Spinal cord (tissue), 10 donors: Measurements from ENCODE around the gene CEP350. TPM values are rescaled to one million over a fixed set of nuclear protein-coding genes. Genes with fewer than 3 reads are reported as not detected.
"Not testable (repeated sequence)": the region's sequence is repeated elsewhere in the genome, so short reads cannot be mapped to it uniquely, and the experiment has no call there.

Source experiments
- DNase-seq, 6 donors: peaks; one replicate each; pipeline versions ENCODE4 v3.0.0 to v3.0.0-alpha.2; 2013 to 2015; ENCODE audit warnings: low spot score in 6 of 6, low read depth in 4 of 6
- H3K27ac ChIP-seq: one replicate; pipeline ENCODE4 v1.5.1; 2013; ENCODE audit warnings: low read depth, low read length, control low read depth
- H3K27me3 ChIP-seq: one replicate; pipeline ENCODE4 v1.6.1; 2013; ENCODE audit warnings: low read length; ENCODE audit not compliant: control insufficient read depth, insufficient read depth
- H3K36me3 ChIP-seq: one replicate; pipeline ENCODE4 v1.6.1; 2013; ENCODE audit warnings: low read length; ENCODE audit not compliant: control insufficient read depth, insufficient read depth
- H3K4me1 ChIP-seq: one replicate; pipeline ENCODE4 v1.6.1; 2013; ENCODE audit warnings: low read length; ENCODE audit not compliant: control insufficient read depth, insufficient read depth
- H3K4me3 ChIP-seq: one replicate; pipeline ENCODE4 v1.5.1; 2013; ENCODE audit warnings: low read depth, low read length, control low read depth
- H3K9me3 ChIP-seq: one replicate; pipeline ENCODE4 v1.6.1; 2013; ENCODE audit warnings: low read length; ENCODE audit not compliant: control insufficient read depth, insufficient read depth
- WGBS: methylation state at CpG from one replicate; pipeline ENCODE4 v1.1.5; 2013; ENCODE audit warnings: missing lambda C conversion rate; ENCODE audit not compliant: insufficient coverage; 5-methylcytosine and 5-hydroxymethylcytosine counted together
- polyA plus RNA-seq, 2 donors: library from polyadenylated mRNA; unstranded; fragments of 120-200 nt; gene quantifications; one replicate each; pipeline ENCODE4 v1.2.1, GENCODE V29; 2013; ENCODE audit not compliant: insufficient read length in 2 of 2
- total RNA-seq, 2 donors: library from RNA; depleted of rRNA in 1 of 2; stranded (reverse); fragments of 120-200 nt in 1 of 2; fragments of >200 nt in 1 of 2; gene quantifications; one replicate each; pipeline versions ENCODE4 v1.2.3 to v1.2.4, GENCODE V29; 2013 to 2014
- donor health status: healthy.

CEP350 gene
- total and polyA plus RNA-seq, 4 donors: 16.8 to 98.3 (median 47.2) TPM

DNA sequence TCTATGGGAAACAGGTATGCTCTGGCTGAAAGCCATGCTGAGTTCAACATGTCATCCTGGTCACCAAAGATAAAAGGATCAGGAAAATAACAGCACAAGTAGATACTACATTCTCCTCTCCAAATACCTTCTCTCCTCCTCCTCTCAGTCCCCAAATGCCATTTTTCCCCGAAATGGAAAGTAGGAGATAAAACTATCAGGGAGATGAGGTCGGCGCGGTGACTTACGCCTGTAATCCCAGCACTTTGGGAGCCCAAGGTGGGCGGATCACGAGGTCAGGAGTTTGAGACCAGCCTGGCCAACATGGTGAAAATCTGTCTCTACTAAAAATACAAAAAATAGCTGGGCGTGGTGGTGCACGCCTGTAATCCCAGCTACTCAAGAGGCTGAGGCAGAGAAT is 179.1 kb downstream of the CEP350 start:
- not testable (repeated sequence) for H3K36me3 ChIP-seq, H3K4me3 ChIP-seq, H3K4me1 ChIP-seq, DNase-seq, H3K9me3 ChIP-seq, H3K27ac ChIP-seq, H3K27me3 ChIP-seq
- 79% methylated on average over 6 of the region's 9 CpGs for WGBS

DNA sequence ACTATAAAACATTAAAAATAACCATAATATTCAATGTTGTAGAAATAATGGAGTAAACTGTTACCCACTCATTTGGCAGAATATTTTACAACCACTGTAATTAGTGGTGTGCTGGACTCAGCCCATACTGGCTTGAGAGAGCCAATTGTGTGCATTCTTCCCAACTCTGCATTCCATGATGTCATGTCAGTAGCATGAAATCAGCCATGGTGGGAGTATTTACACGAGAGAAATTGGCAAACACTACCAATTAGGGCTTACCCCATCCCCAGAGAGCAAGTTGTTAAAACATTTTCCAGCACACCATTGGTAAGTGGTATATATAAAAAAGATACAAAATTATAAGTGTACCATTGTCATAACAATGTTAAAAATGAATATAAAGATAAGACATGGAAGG is 180.9 kb downstream of the CEP350 start:
- H3K36me3 ChIP-seq: no peaks in the 10 kb centered on the region
- no peaks in the 10 kb centered on the region for H3K27me3 ChIP-seq
- H3K4me3 ChIP-seq: no peak overlapping the region
- DNase-seq: no peak
- no peak overlapping the region for H3K27ac ChIP-seq
- H3K9me3 ChIP-seq: no peaks in the 10 kb centered on the region
- H3K4me1 ChIP-seq: no peaks in the 10 kb centered on the region
- WGBS: no CpG with 5 or more reads among the region's 1 CpG

DNA sequence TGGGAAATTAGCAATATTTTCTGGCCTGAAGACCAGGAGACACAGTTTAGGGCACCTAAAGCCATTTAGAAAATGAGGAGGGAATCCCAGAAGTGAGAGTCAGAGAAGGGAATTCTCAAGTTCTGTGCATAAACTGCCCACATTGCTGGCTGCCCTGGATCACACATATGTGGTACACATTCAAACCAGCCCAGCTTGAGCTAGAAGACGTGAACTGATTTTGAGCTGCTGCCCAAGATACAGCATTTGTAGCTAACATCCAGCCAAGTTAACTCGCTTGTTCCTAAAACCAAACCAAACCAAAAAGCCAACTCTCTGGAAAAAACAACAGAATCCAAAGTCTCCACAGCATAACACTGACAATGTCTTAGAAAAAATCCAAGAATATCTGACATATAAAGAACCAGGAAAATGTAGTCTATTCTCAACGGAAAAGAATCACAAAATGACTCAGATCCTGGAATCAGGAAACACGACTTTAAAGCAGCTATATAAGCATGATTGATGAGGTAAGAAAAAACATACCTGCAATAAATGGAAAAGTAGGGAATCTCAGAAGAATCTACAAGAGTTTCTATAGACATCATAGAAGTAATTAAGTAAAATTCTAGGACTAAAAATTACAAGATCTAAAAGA is 181.8 kb downstream of the CEP350 start:
- H3K4me3 ChIP-seq: no peak overlapping the region
- peak in 1 of 6 donors; percentile 72 for DNase-seq
- no peak overlapping the region for H3K27ac ChIP-seq
- H3K36me3 ChIP-seq: no peaks in the 10 kb centered on the region
- H3K4me1 ChIP-seq: no peaks in the 10 kb centered on the region
- no peaks in the 10 kb centered on the region for H3K9me3 ChIP-seq
- H3K27me3 ChIP-seq: no peaks in the 10 kb centered on the region
- WGBS: 71% methylated on average over 2 of the region's 4 CpGs

DNA sequence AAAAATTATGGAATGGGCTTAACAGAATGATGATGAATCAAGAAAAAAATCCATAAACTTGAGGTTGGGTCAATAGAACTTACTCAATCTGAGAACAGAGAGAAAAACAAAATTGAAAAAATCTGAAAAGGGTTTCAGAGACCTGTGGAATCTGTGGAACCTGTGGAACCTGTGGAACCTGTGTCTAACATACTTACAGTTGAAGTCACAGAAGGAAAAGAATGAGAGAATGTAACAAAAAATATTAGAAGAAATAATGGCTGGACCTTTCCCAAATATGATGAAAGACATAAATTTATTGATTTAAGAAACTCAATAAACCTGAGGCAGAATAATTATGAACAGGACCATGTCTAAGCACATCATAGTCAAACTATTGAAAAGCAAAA is 182.4 kb downstream of the CEP350 start:
- DNase-seq: no peak
- Histone ChIP-seq H3K27ac (no peak overlapping the region), H3K27me3 (no peaks in the 10 kb centered on the region), H3K4me1 (no peaks in the 10 kb centered on the region), H3K36me3 (no peaks in the 10 kb centered on the region), H3K9me3 (no peaks in the 10 kb centered on the region), H3K4me3 (no peak overlapping the region)

DNA sequence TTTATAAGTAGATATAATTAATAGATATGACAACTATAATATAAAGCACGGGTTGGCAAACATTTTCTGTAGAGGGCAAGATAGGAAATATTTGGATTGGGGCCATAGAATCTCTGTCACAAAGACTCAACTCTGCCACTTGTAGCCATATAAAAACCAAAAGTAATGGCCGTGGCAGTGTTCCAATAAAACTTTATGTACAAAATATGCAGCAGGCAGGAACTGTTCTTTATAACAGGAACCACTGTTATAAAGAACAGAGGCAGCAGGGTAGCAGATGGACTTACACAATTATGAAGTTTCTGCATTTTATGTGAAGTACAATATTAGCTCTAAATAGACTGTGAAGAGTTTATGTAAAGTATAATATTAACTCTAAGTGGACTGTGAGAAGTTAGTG is 183.2 kb downstream of the CEP350 start:
- H3K4me3 ChIP-seq: no peak overlapping the region
- H3K27ac ChIP-seq: no peak overlapping the region
- no peak for DNase-seq
- no peaks in the 10 kb centered on the region for H3K36me3 ChIP-seq
- H3K9me3 ChIP-seq: no peaks in the 10 kb centered on the region
- no peaks in the 10 kb centered on the region for H3K27me3 ChIP-seq
- no peaks in the 10 kb centered on the region for H3K4me1 ChIP-seq
- no CpG with 5 or more reads among the region's 2 CpGs for WGBS

DNA sequence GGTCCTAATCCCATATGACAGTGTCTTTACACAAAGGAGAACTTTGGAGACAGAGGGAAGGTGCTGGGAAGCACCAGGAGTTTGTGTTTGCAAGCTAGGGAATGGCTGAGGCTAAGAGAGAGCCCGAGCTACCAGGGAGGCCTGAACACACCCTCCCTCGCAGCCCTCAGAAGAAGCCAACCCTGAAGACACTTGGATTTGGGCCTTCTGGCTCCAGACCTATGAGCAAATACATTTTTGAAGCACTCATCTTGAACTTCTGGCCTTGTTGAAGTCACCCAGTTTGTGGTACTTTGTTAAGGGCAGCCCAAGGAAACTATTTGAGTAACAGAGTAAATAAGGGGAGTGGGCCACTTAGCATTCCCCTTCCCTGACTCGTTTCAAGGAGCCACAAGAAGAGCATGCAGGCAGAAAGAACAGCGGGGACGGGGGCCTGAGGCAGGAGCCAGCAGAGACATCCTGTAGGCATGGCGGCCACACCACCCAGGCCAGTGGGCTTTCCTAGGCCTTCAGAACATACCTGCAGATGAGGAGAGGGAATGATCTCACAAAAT is 186.8 kb downstream of the CEP350 start:
- DNase-seq: no peak
- WGBS: 71% methylated on average over 5 of the region's 6 CpGs

DNA sequence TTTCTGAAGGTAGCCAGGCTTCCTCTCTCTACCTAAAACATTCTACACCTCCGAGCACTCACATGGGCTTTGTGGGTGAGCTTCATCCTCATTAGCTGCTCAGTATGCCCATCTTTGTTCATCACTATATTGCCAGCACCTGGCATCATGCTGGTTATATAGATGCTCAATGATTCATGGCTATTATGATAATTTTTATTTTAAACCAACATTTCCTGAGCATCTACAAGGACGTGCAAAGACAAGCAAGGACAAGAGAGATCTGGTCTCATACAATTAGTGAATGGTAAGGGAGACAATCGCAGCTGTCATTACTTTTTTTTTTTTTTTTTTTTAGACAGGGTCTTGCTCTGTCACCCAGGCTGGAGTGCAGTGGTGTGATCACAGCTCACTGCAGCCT is 188.7 kb downstream of the CEP350 start:
- H3K9me3 ChIP-seq: no peaks in the 10 kb centered on the region
- DNase-seq: no peak
- WGBS: 100% methylated on average over 1 of the region's 3 CpGs

More for the DNA sequence above, 186.8 kb downstream of the CEP350 start:
- no peak overlapping the region for H3K4me3 ChIP-seq
- no peaks in the 10 kb centered on the region for H3K4me1 ChIP-seq
- no peak overlapping the region for H3K27ac ChIP-seq
- H3K27me3 ChIP-seq: no peaks in the 10 kb centered on the region
- H3K9me3 ChIP-seq: no peaks in the 10 kb centered on the region
- no peaks in the 10 kb centered on the region for H3K36me3 ChIP-seq

DNA sequence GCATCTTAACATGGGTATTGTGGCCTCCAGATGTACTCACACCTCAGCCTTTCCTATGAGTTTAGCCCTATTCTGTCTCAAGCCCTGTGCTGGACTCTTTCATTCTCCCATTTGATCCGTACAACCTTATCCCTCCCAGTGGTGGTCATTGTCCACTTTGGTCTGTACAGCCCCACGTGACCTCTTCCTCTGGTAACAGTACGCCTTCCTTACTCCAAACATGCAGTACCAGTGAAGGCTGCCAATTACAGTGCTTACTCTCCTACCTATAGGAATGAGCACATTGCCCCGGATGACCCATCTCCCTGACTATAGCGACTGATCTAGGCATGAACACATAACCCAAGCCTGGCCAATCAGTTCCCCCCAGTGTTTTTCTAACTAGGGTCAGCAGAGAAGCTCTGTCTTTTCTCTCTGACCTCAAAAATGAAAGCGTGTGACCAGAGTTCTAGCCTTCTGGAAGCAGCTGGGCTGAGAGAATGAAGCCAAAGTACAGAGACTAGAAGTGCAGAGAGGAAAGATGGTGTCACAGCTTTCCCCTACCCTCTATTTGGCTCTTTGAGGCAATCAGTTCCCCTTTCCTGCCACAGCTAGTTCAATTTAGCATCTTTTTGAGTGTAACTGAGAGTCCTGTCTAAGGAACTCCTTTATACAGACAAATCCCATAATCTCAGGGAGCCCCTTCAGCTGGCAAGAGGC is 190.2 kb downstream of the CEP350 start:
- Histone ChIP-seq H3K4me1 (no peaks in the 10 kb centered on the region), H3K27me3 (no peaks in the 10 kb centered on the region), H3K36me3 (no peaks in the 10 kb centered on the region), H3K4me3 (no peak overlapping the region), H3K9me3 (no peaks in the 10 kb centered on the region), H3K27ac (no peak overlapping the region)
- WGBS: 63% methylated on average over 5 of the region's 6 CpGs
- DNase-seq: no peak

More for the DNA sequence above, 188.7 kb downstream of the CEP350 start:
- H3K4me3 ChIP-seq: no peak overlapping the region
- H3K36me3 ChIP-seq: no peaks in the 10 kb centered on the region
- H3K4me1 ChIP-seq: no peaks in the 10 kb centered on the region
- H3K27ac ChIP-seq: no peak overlapping the region
- no peaks in the 10 kb centered on the region for H3K27me3 ChIP-seq

DNA sequence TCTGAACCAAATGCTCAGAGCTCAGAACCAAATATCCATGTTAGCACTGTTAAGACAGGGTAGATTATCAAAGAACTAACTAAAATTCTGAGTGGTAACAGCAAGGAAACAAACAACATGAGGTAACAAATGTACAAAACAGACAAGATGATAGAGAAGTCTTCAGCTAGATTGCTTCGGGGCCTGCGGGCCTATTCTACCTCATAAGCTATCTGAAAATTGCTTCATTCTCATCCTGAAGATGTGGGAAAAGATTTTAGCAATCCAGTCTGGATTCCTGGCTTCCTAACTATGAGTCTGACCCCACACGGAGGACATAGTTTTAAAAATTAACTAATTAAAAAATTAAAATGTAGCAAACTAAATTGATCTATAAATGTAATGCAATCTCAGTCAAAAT is 190.8 kb downstream of the CEP350 start:
- Histone ChIP-seq H3K4me3 (no peak overlapping the region), H3K4me1 (no peaks in the 10 kb centered on the region), H3K27ac (no peak overlapping the region), H3K9me3 (no peaks in the 10 kb centered on the region), H3K27me3 (no peaks in the 10 kb centered on the region), H3K36me3 (no peaks in the 10 kb centered on the region)
- no CpG with 5 or more reads among the region's 3 CpGs for WGBS
- no peak for DNase-seq

DNA sequence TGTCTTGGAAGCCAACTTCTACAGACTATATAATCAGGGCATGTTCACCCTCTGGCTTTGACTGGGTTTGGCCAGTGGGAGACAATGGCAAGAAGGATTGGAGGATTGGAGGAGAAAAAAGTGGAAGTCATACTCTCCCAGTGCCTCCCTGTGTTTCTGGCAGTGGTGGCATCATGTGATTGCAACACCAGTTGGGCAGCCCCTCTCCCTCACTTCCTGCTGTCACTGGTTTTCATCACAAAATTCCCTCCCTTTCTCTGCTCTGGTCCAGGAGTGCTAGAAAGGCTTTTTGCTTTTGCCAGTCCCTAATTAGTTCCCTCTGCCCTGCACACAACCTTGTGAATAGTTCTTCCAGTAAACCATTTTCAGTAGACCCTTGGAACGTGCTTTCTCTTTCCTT is 196.4 kb downstream of the CEP350 start:
- H3K4me3 ChIP-seq: no peak overlapping the region
- peaks cover 3% of the 10 kb centered on the region for H3K27me3 ChIP-seq
- no peak for DNase-seq
- no CpG with 5 or more reads among the region's 1 CpG for WGBS
- H3K36me3 ChIP-seq: no peaks in the 10 kb centered on the region
- H3K27ac ChIP-seq: no peak overlapping the region
- H3K9me3 ChIP-seq: no peaks in the 10 kb centered on the region
- H3K4me1 ChIP-seq: peaks cover 12% of the 10 kb centered on the region
